Mesendoderm (in vitro differentiated cells): ENCODE results near the gene SNX25.

Experiments used
- DNase-seq: peaks from one replicate; pipeline ENCODE4 v3.0.0; 2013
- H2AK5ac ChIP-seq: 2 replicates; pipeline ENCODE4 v1.6.1; 2013; ENCODE audit warnings: low read length, inconsistent platforms
- H2BK120ac ChIP-seq: 2 replicates; pipeline ENCODE4 v1.6.1; 2013; ENCODE audit warnings: low read depth, mild to moderate bottlenecking, low read length, moderate library complexity, mixed read lengths
- H2BK15ac ChIP-seq: replicated peaks from 2 replicates; pipeline ENCODE4 v1.6.1; 2013; ENCODE audit warnings: low read depth, mild to moderate bottlenecking, moderate library complexity
- H2BK5ac ChIP-seq: 2 replicates; pipeline ENCODE4 v1.6.1; 2013; ENCODE audit warnings: low read length, inconsistent platforms
- H3K18ac ChIP-seq: 2 replicates; pipeline ENCODE4 v1.6.1; 2013; ENCODE audit warnings: mild to moderate bottlenecking, low read length, mixed read lengths
- H3K23ac ChIP-seq: one replicate; pipeline ENCODE4 v1.6.1; 2013; ENCODE audit warnings: low read length
- H3K27ac ChIP-seq: 2 replicates; pipeline ENCODE4 v1.5.1; 2013; ENCODE audit warnings: low read depth, mild to moderate bottlenecking, inconsistent platforms, low read length, moderate library complexity
- H3K27me3 ChIP-seq: 2 replicates; pipeline ENCODE4 v1.6.1; 2013; ENCODE audit warnings: low read length, control low read depth, mild to moderate bottlenecking, inconsistent platforms; ENCODE audit not compliant: insufficient read depth, poor library complexity
- H3K36me3 ChIP-seq: 2 replicates; pipeline ENCODE4 v1.6.1; 2013; ENCODE audit warnings: low read length, inconsistent platforms; ENCODE audit not compliant: control insufficient read depth, insufficient read depth
- H3K4ac ChIP-seq: one replicate; pipeline ENCODE4 v1.6.1; 2013; ENCODE audit warnings: low read depth, mild to moderate bottlenecking, low read length, moderate library complexity
- H3K4me1 ChIP-seq: 2 replicates; pipeline ENCODE4 v1.6.1; 2013; ENCODE audit warnings: low read depth, low read length, inconsistent platforms; ENCODE audit not compliant: control insufficient read depth
- H3K4me2 ChIP-seq: 2 replicates; pipeline ENCODE4 v1.6.1; 2013; ENCODE audit warnings: low read length
- H3K4me3 ChIP-seq: 2 replicates; pipeline ENCODE4 v1.5.1; 2013; ENCODE audit warnings: mild to moderate bottlenecking, low read length
- H3K56ac ChIP-seq: one replicate; pipeline ENCODE4 v1.6.1; 2013; ENCODE audit warnings: low read length
- H3K79me1 ChIP-seq: 2 replicates; pipeline ENCODE4 v1.6.1; 2013; ENCODE audit warnings: low read length, inconsistent platforms
- H3K79me2 ChIP-seq: 2 replicates; pipeline ENCODE4 v1.6.1; 2013; ENCODE audit warnings: mild to moderate bottlenecking, low read length; ENCODE audit not compliant: control insufficient read depth, insufficient read depth
- H3K9ac ChIP-seq: 2 replicates; pipeline ENCODE4 v1.6.1; 2013; ENCODE audit warnings: low read length, inconsistent platforms
- H4K5ac ChIP-seq: one replicate; pipeline ENCODE4 v1.6.1; 2013; ENCODE audit warnings: low read length
- H4K8ac ChIP-seq: one replicate; pipeline ENCODE4 v1.6.1; 2013; ENCODE audit warnings: low read depth, mild to moderate bottlenecking, control low read depth, low read length, moderate library complexity
- WGBS: extraction: QIAGEN DNeasy Blood & Tissue Kit; methylation state at CpG from one replicate; pipeline ENCODE4 v1.1.7; 2013; ENCODE audit warnings: low lambda C conversion rate, missing lambda C conversion rate; ENCODE audit not compliant: insufficient coverage; ENCODE audit errors: extremely low coverage; 5-methylcytosine and 5-hydroxymethylcytosine counted together

SNX25 gene

GRCh38 chr4:185379326-185380295 is 170.2 kb downstream of the SNX25 start:
- Histone ChIP-seq H3K4me3 (no peak overlapping the region), H3K79me2 (no peaks in the 10 kb centered on the region), H3K23ac (no peak overlapping the region), H3K4me1 (no peaks in the 10 kb centered on the region), H2AK5ac (no peak overlapping the region), H2BK120ac (no peak overlapping the region), H2BK5ac (no peak overlapping the region), H3K79me1 (no peaks in the 10 kb centered on the region), H3K9ac (no peak overlapping the region), H3K56ac (no peak overlapping the region), H2BK15ac (no peak overlapping the region), H4K8ac (no peak overlapping the region), H3K27ac (no peak overlapping the region), H3K27me3 (no peaks in the 10 kb centered on the region), H3K36me3 (no peaks in the 10 kb centered on the region), H3K18ac (no peak overlapping the region), H3K4me2 (no peak overlapping the region), H4K5ac (no peak overlapping the region), H3K4ac (no peak overlapping the region)
- no peak for DNase-seq
- WGBS: no CpG with 5 or more reads among the region's 13 CpGs

GRCh38 chr4:185380320-185380719 is 170.9 kb downstream of the SNX25 start:
- Histone ChIP-seq H3K23ac (no peak overlapping the region), H3K79me2 (no peaks in the 10 kb centered on the region), H4K8ac (no peak overlapping the region), H4K5ac (no peak overlapping the region), H3K9ac (no peak overlapping the region), H3K4me3 (no peak overlapping the region), H3K79me1 (no peaks in the 10 kb centered on the region), H3K4ac (no peak overlapping the region), H3K36me3 (no peaks in the 10 kb centered on the region), H3K27me3 (no peaks in the 10 kb centered on the region), H2BK120ac (no peak overlapping the region), H3K4me2 (no peak overlapping the region), H2BK15ac (no peak overlapping the region), H2AK5ac (no peak overlapping the region), H2BK5ac (no peak overlapping the region), H3K4me1 (no peaks in the 10 kb centered on the region), H3K27ac (no peak overlapping the region), H3K56ac (no peak overlapping the region), H3K18ac (no peak overlapping the region)
- no CpG with 5 or more reads among the region's 1 CpG for WGBS
- DNase-seq: no peak

DNA sequence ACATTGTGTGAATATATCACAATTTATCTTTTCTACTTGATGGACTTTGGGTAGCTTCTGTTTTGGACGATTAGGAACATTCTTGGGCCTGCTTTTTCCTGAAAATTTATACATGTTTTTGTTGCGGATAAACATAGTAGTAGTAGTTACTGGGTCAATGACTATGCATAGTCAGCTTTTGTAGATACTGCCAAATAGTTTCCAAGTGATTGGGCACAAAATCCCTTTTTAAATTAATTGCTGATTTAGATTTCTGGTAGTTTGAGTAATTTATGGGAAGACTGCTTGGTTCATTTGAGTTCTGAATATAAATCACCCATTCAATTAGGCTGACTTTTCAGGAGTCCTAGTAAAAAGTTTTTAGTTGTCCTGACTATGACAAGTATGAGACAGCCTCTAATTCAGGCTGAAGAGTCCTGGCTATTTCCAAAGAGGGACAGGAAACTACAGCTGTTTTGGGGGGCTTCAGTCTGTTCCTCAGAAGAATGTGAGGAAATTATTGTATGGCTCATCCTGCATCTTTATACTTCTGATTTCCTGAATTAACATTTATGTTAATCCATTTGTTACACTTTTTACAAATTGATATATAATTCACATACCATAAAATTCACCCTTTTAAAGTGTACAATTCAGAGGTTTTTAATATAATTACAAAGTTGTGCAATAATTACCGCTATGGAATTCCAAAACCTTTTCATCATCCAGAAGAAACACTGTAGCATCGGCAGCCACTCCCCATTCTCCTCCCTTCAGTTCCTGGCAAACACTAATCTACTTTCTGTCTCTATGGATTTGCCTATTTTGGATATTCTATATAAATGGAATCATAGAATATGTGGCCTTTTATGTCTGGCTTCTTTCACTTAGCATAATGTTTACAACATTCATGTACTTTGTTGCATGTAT is 172.1 kb downstream of the SNX25 start:
- H3K79me2 ChIP-seq: no peaks in the 10 kb centered on the region
- H2BK15ac ChIP-seq: no peak overlapping the region
- H3K4ac ChIP-seq: no peak overlapping the region
- H3K4me3 ChIP-seq: no peak overlapping the region
- no peak overlapping the region for H2BK5ac ChIP-seq
- no peaks in the 10 kb centered on the region for H3K27me3 ChIP-seq
- H2BK120ac ChIP-seq: no peak overlapping the region
- no peak overlapping the region for H3K4me2 ChIP-seq
- no CpG with 5 or more reads among the region's 4 CpGs for WGBS
- H4K8ac ChIP-seq: no peak overlapping the region
- no peak overlapping the region for H3K27ac ChIP-seq
- H2AK5ac ChIP-seq: no peak overlapping the region
- H3K9ac ChIP-seq: no peak overlapping the region
- H3K36me3 ChIP-seq: no peaks in the 10 kb centered on the region
- no peak overlapping the region for H3K23ac ChIP-seq
- H3K4me1 ChIP-seq: no peaks in the 10 kb centered on the region
- no peaks in the 10 kb centered on the region for H3K79me1 ChIP-seq
- no peak for DNase-seq
- H3K56ac ChIP-seq: no peak overlapping the region
- H3K18ac ChIP-seq: no peak overlapping the region
- no peak overlapping the region for H4K5ac ChIP-seq

GRCh38 chr4:185382754-185383153 is 173.4 kb downstream of the SNX25 start:
- Histone ChIP-seq H2AK5ac (no peak overlapping the region), H4K8ac (no peak overlapping the region), H3K79me2 (no peaks in the 10 kb centered on the region), H3K79me1 (no peaks in the 10 kb centered on the region), H3K36me3 (no peaks in the 10 kb centered on the region), H3K9ac (no peak overlapping the region), H4K5ac (no peak overlapping the region), H3K23ac (no peak overlapping the region), H3K56ac (no peak overlapping the region), H3K27ac (no peak overlapping the region), H2BK5ac (no peak overlapping the region), H3K4me3 (no peak overlapping the region), H3K27me3 (no peaks in the 10 kb centered on the region), H3K4ac (no peak overlapping the region), H2BK120ac (no peak overlapping the region), H3K4me2 (no peak overlapping the region), H3K18ac (no peak overlapping the region), H3K4me1 (no peaks in the 10 kb centered on the region), H2BK15ac (no peak overlapping the region)
- no peak for DNase-seq

DNA sequence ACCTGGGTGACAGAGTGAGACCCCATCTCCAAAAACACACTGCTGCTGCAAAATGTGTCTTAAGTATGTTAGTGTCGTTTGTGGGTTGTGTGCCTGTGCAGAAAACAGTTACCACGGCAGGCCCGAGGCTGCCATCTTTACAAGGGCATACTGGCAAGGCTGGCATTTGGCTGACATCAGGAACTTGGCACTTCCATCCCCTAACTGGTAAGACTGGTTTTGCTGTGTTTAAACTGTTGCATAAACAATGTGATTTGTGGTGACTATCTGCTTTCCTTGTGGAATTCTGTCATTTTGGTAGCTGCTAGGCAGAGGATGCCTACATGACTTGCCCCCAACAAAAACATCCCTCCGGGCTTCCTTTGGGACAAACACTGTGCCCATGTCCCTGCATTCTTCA is 174.1 kb downstream of the SNX25 start:
- Histone ChIP-seq H3K27me3 (no peaks in the 10 kb centered on the region), H2BK5ac (no peak overlapping the region), H3K4me1 (no peaks in the 10 kb centered on the region), H4K8ac (no peak overlapping the region), H4K5ac (no peak overlapping the region), H2BK15ac (no peak overlapping the region), H2BK120ac (no peak overlapping the region), H3K36me3 (no peaks in the 10 kb centered on the region), H3K79me1 (no peaks in the 10 kb centered on the region), H3K4ac (no peak overlapping the region), H2AK5ac (no peak overlapping the region), H3K4me2 (no peak overlapping the region), H3K18ac (no peak overlapping the region), H3K9ac (no peak overlapping the region), H3K4me3 (no peak overlapping the region), H3K79me2 (no peaks in the 10 kb centered on the region), H3K23ac (no peak overlapping the region), H3K27ac (no peak overlapping the region), H3K56ac (no peak overlapping the region)
- no CpG with 5 or more reads among the region's 4 CpGs for WGBS
- DNase-seq: no peak
